ENCODE measurements around the gene EYS. TPM values are rescaled to one million over a fixed set of nuclear protein-coding genes. Genes with fewer than 3 reads are reported as not detected.
"Not testable (repeated sequence)": the region's sequence is repeated elsewhere in the genome, so short reads cannot be mapped to it uniquely, and the experiment has no call there.

EYS gene
- total RNA-seq, 1 donor from 2014 or later = 0.08 TPM

- Histone ChIP-seq H3K27me3 (ENCODE audit: low read depth) (no peaks in the 10 kb centered on the region), H3K4me1 (no peaks in the 10 kb centered on the region), H3K9me3 (replicated peaks) (no peaks in the 10 kb centered on the region), H3K4me3 (no peak overlapping the region), H3K27ac (replicated peaks) (no peak overlapping the region), H3K36me3 (no peaks in the 10 kb centered on the region)
- no peak for DNase-seq
- TF ChIP-seq CTCF (IDR thresholded peaks at IDR 0.05; ENCODE audit: borderline replicate concordance) = no peak
- intact Hi-C loops (cut with micrococcal nuclease) = no loop called here
These were observed 69.6 kb downstream of the EYS start for GRCh38 chr6:65637289-65638046.

GRCh38 chr6:65633501-65633900, 73.5 kb downstream of the EYS start:
- H3K27ac ChIP-seq (replicated peaks) = no peak overlapping the region

GRCh38 chr6:65631711-65632110, 75.3 kb downstream of the EYS start:
- Histone ChIP-seq H3K4me3 (no peak overlapping the region), H3K27me3 (ENCODE audit: low read depth) (no peaks in the 10 kb centered on the region), H3K36me3 (no peaks in the 10 kb centered on the region), H3K9me3 (replicated peaks) (no peaks in the 10 kb centered on the region), H3K27ac (replicated peaks) (no peak overlapping the region), H3K4me1 (no peaks in the 10 kb centered on the region)
- intact Hi-C loops (cut with micrococcal nuclease) = no loop called here
- DNase-seq = no peak
- TF ChIP-seq CTCF (IDR thresholded peaks at IDR 0.05; ENCODE audit: borderline replicate concordance) = no peak

More at GRCh38 chr6:65633501-65633900, 73.5 kb downstream of the EYS start:
- Histone ChIP-seq H3K4me3 (no peak overlapping the region), H3K4me1 (no peaks in the 10 kb centered on the region), H3K27me3 (ENCODE audit: low read depth) (no peaks in the 10 kb centered on the region), H3K9me3 (replicated peaks) (no peaks in the 10 kb centered on the region), H3K36me3 (no peaks in the 10 kb centered on the region)
- DNase-seq = no peak
- intact Hi-C loops (cut with micrococcal nuclease) = no loop called here
- TF ChIP-seq CTCF (IDR thresholded peaks at IDR 0.05; ENCODE audit: borderline replicate concordance) = no peak

- H3K4me3 ChIP-seq; DNase-seq; intact Hi-C loops (cut with micrococcal nuclease); H3K36me3 ChIP-seq; H3K27ac ChIP-seq (replicated peaks); H3K27me3 ChIP-seq (ENCODE audit: low read depth); H3K9me3 ChIP-seq (replicated peaks); H3K4me1 ChIP-seq: not testable (repeated sequence)
These were observed 79.5 kb downstream of the EYS start for GRCh38 chr6:65627434-65627999.

- no peak overlapping the region for H3K27ac ChIP-seq (replicated peaks)
- no peak for DNase-seq
- H3K9me3 ChIP-seq (replicated peaks) = no peaks in the 10 kb centered on the region
- intact Hi-C loops (cut with micrococcal nuclease) = no loop called here
- no peak for TF ChIP-seq CTCF (IDR thresholded peaks at IDR 0.05; ENCODE audit: borderline replicate concordance)
- no peaks in the 10 kb centered on the region for H3K36me3 ChIP-seq
- no peaks in the 10 kb centered on the region for H3K4me1 ChIP-seq
- no peaks in the 10 kb centered on the region for H3K27me3 ChIP-seq (ENCODE audit: low read depth)
- no peak overlapping the region for H3K4me3 ChIP-seq
These were observed 80.0 kb downstream of the EYS start for GRCh38 chr6:65627015-65627414.

- Histone ChIP-seq H3K4me1 (no peaks in the 10 kb centered on the region), H3K27ac (replicated peaks) (no peak overlapping the region), H3K27me3 (ENCODE audit: low read depth) (no peaks in the 10 kb centered on the region), H3K36me3 (no peaks in the 10 kb centered on the region), H3K9me3 (replicated peaks) (no peaks in the 10 kb centered on the region), H3K4me3 (no peak overlapping the region)
- no peak for TF ChIP-seq CTCF (IDR thresholded peaks at IDR 0.05; ENCODE audit: borderline replicate concordance)
- DNase-seq = no peak
- intact Hi-C loops (cut with micrococcal nuclease) = no loop called here
These were observed 83.5 kb downstream of the EYS start for GRCh38 chr6:65623566-65623965.

Measured in left ventricle myocardium inferior (tissue), 1 donor.